OCI-LY3 (cell line): ENCODE measurements around the gene ZNF692.

Experiments used
- EZH2phosphoT487 ChIP-seq: fragments of 200-600 bp; shearing (Covaris generic); IDR thresholded peaks from 2 replicates; pipeline ENCODE4 v1.6.1; 2018; ENCODE audit warnings: antibody characterized with exemption, mixed run types, low read depth
- TF ChIP-seq, protein P1 (sequence below): fragments of 200-600, 300-600 bp; sonication (generic); IDR thresholded peaks from 2 replicates; pipeline ENCODE4 v1.5.1; 2014; ENCODE audit warnings: antibody characterized with exemption, low read length, low read depth

- TF ChIP-seq, protein P1, sequence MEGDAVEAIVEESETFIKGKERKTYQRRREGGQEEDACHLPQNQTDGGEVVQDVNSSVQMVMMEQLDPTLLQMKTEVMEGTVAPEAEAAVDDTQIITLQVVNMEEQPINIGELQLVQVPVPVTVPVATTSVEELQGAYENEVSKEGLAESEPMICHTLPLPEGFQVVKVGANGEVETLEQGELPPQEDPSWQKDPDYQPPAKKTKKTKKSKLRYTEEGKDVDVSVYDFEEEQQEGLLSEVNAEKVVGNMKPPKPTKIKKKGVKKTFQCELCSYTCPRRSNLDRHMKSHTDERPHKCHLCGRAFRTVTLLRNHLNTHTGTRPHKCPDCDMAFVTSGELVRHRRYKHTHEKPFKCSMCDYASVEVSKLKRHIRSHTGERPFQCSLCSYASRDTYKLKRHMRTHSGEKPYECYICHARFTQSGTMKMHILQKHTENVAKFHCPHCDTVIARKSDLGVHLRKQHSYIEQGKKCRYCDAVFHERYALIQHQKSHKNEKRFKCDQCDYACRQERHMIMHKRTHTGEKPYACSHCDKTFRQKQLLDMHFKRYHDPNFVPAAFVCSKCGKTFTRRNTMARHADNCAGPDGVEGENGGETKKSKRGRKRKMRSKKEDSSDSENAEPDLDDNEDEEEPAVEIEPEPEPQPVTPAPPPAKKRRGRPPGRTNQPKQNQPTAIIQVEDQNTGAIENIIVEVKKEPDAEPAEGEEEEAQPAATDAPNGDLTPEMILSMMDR = no peak
- no peak for TF ChIP-seq EZH2phosphoT487
Observed at GRCh38 chr1:248852481-248853405, 6.1 kb downstream of the ZNF692 start.
